HepG2 (cell line): ENCODE results near the gene RSAD2. TPM values are rescaled to one million over a fixed set of nuclear protein-coding genes. Genes with fewer than 3 reads are reported as not detected.

Experiments
- ATAC-seq: fragments of 200-7000 bp; cut with Tn5 transposase; 3 replicates; pipeline ENCODE4 v1.9.1; 2020; ENCODE audit warnings: mild to moderate bottlenecking, moderate library complexity
- BruUV-seq: library from RNA; stranded (reverse); fragments of 400-500 nt; replicated peaks from 2 replicates; lab custom pipeline; 2021; lab: Mats Ljungman, UMichigan
- CTCF ChIA-PET: fragments of 300-600 bp; formaldehyde crosslinking; extraction: SDS; loops from one replicate; lab custom pipeline; 2021; ENCODE audit warnings: low total read pairs, inconsistent platforms, low intra/inter-chr PET ratio; lab: Yijun Ruan, JAX
- POLR2A ChIA-PET: fragments of 350-600 bp; sonication (Branson Sonifier 250); formaldehyde crosslinking; loops from one replicate; lab custom pipeline; 2020; ENCODE audit warnings: antibody characterized with exemption, inconsistent platforms; lab: Yijun Ruan, JAX
- DNase-seq: peaks from one replicate; pipeline ENCODE4 v3.0.0-alpha.2; 2015; ENCODE audit warnings: low spot score
- FAIRE-seq: peaks from 3 replicates; lab custom pipeline; 2011; peaks lifted over from hg19 to GRCh38; lab: Jason Lieb, UNC
- H2AFZ ChIP-seq: one replicate; pipeline ENCODE4 v1.6.1; 2011; ENCODE audit warnings: low read length, inconsistent platforms
- H3K27ac ChIP-seq: fragments of 300-600 bp; 3 replicates; pipeline ENCODE4 v1.8.0; 2011; ENCODE audit warnings: mixed run types, mild to moderate bottlenecking, mixed read lengths, low read length, inconsistent platforms; ENCODE audit not compliant: insufficient read depth; ENCODE audit errors: extremely low read length
- H3K27me3 ChIP-seq, 2 experiments: fragments of 200-600 bp in 1 of 2; 2 replicates in 1 of 2; 3 replicates in 1 of 2; pipeline versions ENCODE4 v1.6.0 to v1.8.0; 2011; ENCODE audit warnings: low read length in 2 of 2, mild to moderate bottlenecking in 2 of 2, moderate library complexity in 2 of 2, inconsistent platforms in 1 of 2; ENCODE audit not compliant: insufficient read depth in 2 of 2, control insufficient read depth in 1 of 2
- H3K36me3 ChIP-seq, 2 experiments: fragments of 200-600 bp in 1 of 2; replicated peaks in 1 of 2; 2 replicates in 1 of 2; 3 replicates in 1 of 2; pipeline versions ENCODE4 v1.5.1 to v1.8.0; 2011; ENCODE audit warnings: low read length in 2 of 2, inconsistent platforms in 1 of 2; ENCODE audit not compliant: insufficient read depth in 2 of 2, control insufficient read depth in 1 of 2
- H3K4me1 ChIP-seq: 2 replicates; pipeline ENCODE4 v1.5.1; 2012; ENCODE audit warnings: low read length, inconsistent platforms; ENCODE audit not compliant: insufficient read depth
- H3K4me2 ChIP-seq: 2 replicates; pipeline ENCODE4 v1.6.0; 2011; ENCODE audit warnings: low read depth, low read length, inconsistent platforms
- H3K4me3 ChIP-seq, 3 experiments: fragments of 200-600 bp in 1 of 3; sonication (generic), shearing (Covaris generic) in 1 of 3; replicated peaks in 1 of 3; 2 replicates each; pipeline ENCODE4 v1.5.1; 2011 to 2016; ENCODE audit warnings: low read length in 3 of 3, inconsistent platforms in 2 of 3, low read depth in 2 of 3, mild to moderate bottlenecking in 2 of 3, control low read depth in 1 of 3, mixed read lengths in 1 of 3; ENCODE audit not compliant: insufficient read depth in 1 of 3
- H3K79me2 ChIP-seq: one replicate; pipeline ENCODE4 v1.6.1; 2011; ENCODE audit warnings: low read length, inconsistent platforms; ENCODE audit not compliant: insufficient read depth
- H3K9ac ChIP-seq: 2 replicates; pipeline ENCODE4 v1.6.0; 2011; ENCODE audit warnings: mild to moderate bottlenecking, low read depth, low read length, inconsistent platforms; ENCODE audit not compliant: insufficient read depth
- H3K9me3 ChIP-seq: 2 replicates; pipeline ENCODE4 v1.5.1; 2012; ENCODE audit warnings: mild to moderate bottlenecking, low read length
- H4K20me1 ChIP-seq: 2 replicates; pipeline ENCODE4 v1.6.0; 2011; ENCODE audit warnings: inconsistent platforms, mild to moderate bottlenecking, low read length, moderate library complexity; ENCODE audit not compliant: insufficient read depth
- ARNTL ChIP-seq: sonication (generic); formaldehyde crosslinking; IDR thresholded peaks from 2 replicates; pipeline ENCODE4 v1.4.0; 2020; ENCODE audit warnings: mild to moderate bottlenecking, missing genetic modification reagents
- BCLAF1 ChIP-seq: fragments of 450-650 bp; IDR thresholded peaks from 2 replicates; pipeline ENCODE4 v1.6.1; 2017; ENCODE audit warnings: mild to moderate bottlenecking
- WGBS: methylation state at CpG from one replicate; pipeline ENCODE4 v1.1.6; 2017; ENCODE audit warnings: low lambda C conversion rate; 5-methylcytosine and 5-hydroxymethylcytosine counted together
- in situ Hi-C: cut with HindIII; loops from 2 replicates; pipeline ENCODE4 v1.10.0; 2017; ENCODE audit warnings: low pct_unique_long_range_greater_than_20kb; ENCODE audit not compliant: extremely low pct_ligation_motif_present
- intact Hi-C: fragments of 100-400 bp; cut with micrococcal nuclease; formaldehyde crosslinking; loops from one replicate; pipeline ENCODE4 v1.10.0; 2022; ENCODE audit not compliant: unreplicated experiment
- polyA plus RNA-seq, 8 experiments: library from polyadenylated mRNA; depleted of rRNA in 3 of 8; stranded (reverse) in 7 of 8; unstranded in 1 of 8; fragments of >200 nt; fragmentation: Illumina TruSeq in 4 of 8; extraction: Trizol in 4 of 8; gene quantifications; 2 replicates each; pipeline versions ENCODE4 v1.2.1 to v1.2.3, GENCODE V29; 2011 to 2016; ENCODE audit warnings: low read depth in 4 of 8, missing spikeins in 1 of 8, mixed read lengths in 1 of 8; ENCODE audit not compliant: insufficient read depth in 1 of 8
- total RNA-seq, 5 experiments: library from RNA; depleted of rRNA; stranded (reverse); fragments of >200 nt; fragmentation: Illumina TruSeq; extraction: Trizol; gene quantifications; 2 replicates each; pipeline ENCODE4 v1.2.3, GENCODE V29; 2016; ENCODE audit warnings: low read depth in 1 of 5

The RSAD2 gene
- total and polyA plus RNA-seq, 2 of the 13 experiments (the other 11 are each of a cell fraction or from before 2014, with no cell fraction given) = 0.11 TPM; not detected in 1

GRCh38 chr2:6885968-6886367, 8.4 kb downstream of the RSAD2 start:
- 26% methylated on average over 3 of the region's 3 CpGs for WGBS
- ATAC-seq = no peak
- POLR2A ChIA-PET = no interaction called here

More at GRCh38 chr2:6885968-6886367, 8.4 kb downstream of the RSAD2 start:
- Histone ChIP-seq H3K4me2 (no peak overlapping the region), H2AFZ (no peak overlapping the region), H3K27me3 (peaks cover 0 to 25% of the 10 kb centered on the region in 2 experiments; a peak in 1 of 5 replicates), H3K4me1 (no peaks in the 10 kb centered on the region), H3K27ac (no peak overlapping the region), H3K4me3 (no peak overlapping the region), H3K9me3 (no peaks in the 10 kb centered on the region), H4K20me1 (no peaks in the 10 kb centered on the region)
- intact Hi-C loops = no loop called here
- FAIRE-seq (no peak), DNase-seq (no peak)
- in situ Hi-C loops = no loop called here
- TF ChIP-seq BCLAF1 = no peak
- TF ChIP-seq ARNTL (CRISPR knock-in tag) = no peak
- TF ChIP-seq, all 625 proteins: peak for 0
- Histone ChIP-seq H3K9ac (no peak overlapping the region), H3K36me3 (no peaks in the 10 kb centered on the region; a peak in 1 of 5 replicates), H3K79me2 (no peaks in the 10 kb centered on the region)
- CTCF ChIA-PET = no interaction called here
- BruUV-seq = no TSS peak
